Naive thymus-derived CD8-positive, alpha-beta T cell (primary cell): ENCODE measurements around the gene CFAP46. TPM values are rescaled to one million over a fixed set of nuclear protein-coding genes. Genes with fewer than 3 reads are reported as not detected.

Experiments
- ATAC-seq, 2 donors: fragments of 150-1000 bp; cut with Tn5 transposase in 1 of 2; sonication (Bioruptor Pico), chemical (Tn5 transposase) in 1 of 2; 1 replicate in 1 of 2; 2 replicates in 1 of 2; pipeline ENCODE4 v1.10.0; 2021; ENCODE audit warnings: mild to moderate bottlenecking in 2 of 2, moderate library complexity in 2 of 2
- POLR2A ChIA-PET: fragments of 350-600 bp; sonication (Branson Sonifier 250); formaldehyde crosslinking; loops from one replicate; lab custom pipeline; 2021; ENCODE audit warnings: antibody characterized with exemption; lab: Charles Lee
- DNase-seq, 10 donors: peaks; one replicate each; pipeline versions ENCODE4 v3.0.0 to v3.0.0-alpha.2; 2020 to 2022
- H3K27ac Mint-ChIP-seq, 10 donors: one replicate each; pipeline ENCODE4 v1.8.0; 2020 to 2022; ENCODE audit warnings: mild to moderate bottlenecking in 10 of 10, mixed read lengths in 10 of 10, moderate library complexity in 4 of 10, inconsistent platforms in 1 of 10
- H3K27me3 Mint-ChIP-seq, 5 donors: one replicate each; pipeline ENCODE4 v1.8.0; 2021 to 2022; ENCODE audit warnings: mixed read lengths in 5 of 5
- H3K36me3 Mint-ChIP-seq, 3 donors: one replicate each; pipeline ENCODE4 v1.8.0; 2020 to 2022; ENCODE audit warnings: mixed read lengths in 3 of 3, mild to moderate bottlenecking in 2 of 3, inconsistent platforms in 1 of 3
- H3K4me1 Mint-ChIP-seq, 4 donors: one replicate each; pipeline ENCODE4 v1.8.0; 2021 to 2022; ENCODE audit warnings: mixed read lengths in 4 of 4
- H3K4me3 Mint-ChIP-seq, 10 donors: one replicate each; pipeline ENCODE4 v1.8.0; 2020 to 2022; ENCODE audit warnings: mild to moderate bottlenecking in 10 of 10, mixed read lengths in 10 of 10, moderate library complexity in 6 of 10, inconsistent platforms in 1 of 10
- H3K9me3 Mint-ChIP-seq, 9 donors: one replicate each; pipeline ENCODE4 v1.8.0; 2020 to 2022; ENCODE audit warnings: mixed read lengths in 9 of 9, mild to moderate bottlenecking in 3 of 9, inconsistent platforms in 1 of 9, moderate library complexity in 1 of 9
- polyA plus RNA-seq, 3 donors: library from polyadenylated mRNA; unstranded; fragments of 300-500 nt; fragmentation: Illumina TruSeq; gene quantifications; one replicate each; pipeline ENCODE4 v1.2.3, GENCODE V29; 2021
- total RNA-seq, 8 experiments: library from RNA in 2 of 8; stranded (reverse) in 2 of 8; gene quantifications; one replicate each; pipeline ENCODE4 v1.2.3 and lab custom pipeline; 2021 to 2026

CFAP46 gene
- total and polyA plus RNA-seq, 5 experiments from 2014 or later, result not detected

- POLR2A ChIA-PET, result no interaction called here
These were observed 63.5 kb downstream of the CFAP46 start for GRCh38 chr10:132878730-132879407.

GRCh38 chr10:132878091-132878729 is 64.2 kb downstream of the CFAP46 start:
- Mint-ChIP-seq H3K27me3 (peaks cover 9 to 49% (median 36%) of the 10 kb centered on the region in 5 donors), H3K36me3 (peaks cover 0 to 10% (median 2%) of the 10 kb centered on the region in 3 donors), H3K4me1 (peaks cover 0 to 7% (median 0%) of the 10 kb centered on the region in 4 donors), H3K4me3 (no peak overlapping the region), H3K9me3 (peaks cover 0 to 5% (median 0%) of the 10 kb centered on the region in 9 donors), H3K27ac (no peak overlapping the region)
- POLR2A ChIA-PET, result no interaction called here
- peak in 1 of 10 donors; percentile 14 for DNase-seq
- ATAC-seq, result no peak

More at GRCh38 chr10:132878730-132879407, 63.5 kb downstream of the CFAP46 start:
- H3K9me3 Mint-ChIP-seq, result peaks cover 0 to 5% (median 0%) of the 10 kb centered on the region in 9 donors
- peaks cover 0 to 10% (median 2%) of the 10 kb centered on the region in 3 donors for H3K36me3 Mint-ChIP-seq
- DNase-seq (peak in 1 of 10 donors; percentile 11), ATAC-seq (no peak)
- peaks cover 0 to 5% (median 0%) of the 10 kb centered on the region in 4 donors for H3K4me1 Mint-ChIP-seq
- H3K27me3 Mint-ChIP-seq, result peaks cover 9 to 43% (median 33%) of the 10 kb centered on the region in 5 donors
- no peak overlapping the region for H3K27ac Mint-ChIP-seq
- no peak overlapping the region for H3K4me3 Mint-ChIP-seq

- H3K36me3 Mint-ChIP-seq, result peaks cover 0 to 10% (median 2%) of the 10 kb centered on the region in 3 donors
- H3K4me1 Mint-ChIP-seq, result peaks cover 0 to 6% (median 0%) of the 10 kb centered on the region in 4 donors
- ATAC-seq, result no peak
- peak in 1 of 10 donors; percentile 8 for DNase-seq
- H3K9me3 Mint-ChIP-seq, result peaks cover 0 to 5% (median 0%) of the 10 kb centered on the region in 9 donors
- no peak overlapping the region for H3K4me3 Mint-ChIP-seq
- POLR2A ChIA-PET, result no interaction called here
- H3K27me3 Mint-ChIP-seq, result peaks cover 9 to 56% (median 41%) of the 10 kb centered on the region in 5 donors
- H3K27ac Mint-ChIP-seq, result no peak overlapping the region
These were observed 64.9 kb downstream of the CFAP46 start for GRCh38 chr10:132877473-132877872.

- Mint-ChIP-seq H3K27ac (no peak overlapping the region), H3K4me1 (peaks cover 0 to 5% (median 0%) of the 10 kb centered on the region in 4 donors), H3K27me3 (peaks cover 9 to 56% (median 39%) of the 10 kb centered on the region in 5 donors), H3K9me3 (peaks cover 0 to 5% (median 0%) of the 10 kb centered on the region in 9 donors), H3K36me3 (peaks cover 0 to 10% (median 2%) of the 10 kb centered on the region in 3 donors), H3K4me3 (no peak overlapping the region)
- no peak for ATAC-seq
- POLR2A ChIA-PET, result no interaction called here
- DNase-seq, result peak in 1 of 10 donors; percentile 14
These were observed 65.4 kb downstream of the CFAP46 start for GRCh38 chr10:132876993-132877431.

- Mint-ChIP-seq H3K36me3 (peaks cover 0 to 10% (median 2%) of the 10 kb centered on the region in 3 donors), H3K9me3 (peaks cover 0 to 5% (median 0%) of the 10 kb centered on the region in 9 donors), H3K4me3 (no peak overlapping the region), H3K27ac (no peak overlapping the region), H3K27me3 (peaks cover 9 to 60% (median 42%) of the 10 kb centered on the region in 5 donors), H3K4me1 (peaks cover 0 to 5% (median 0%) of the 10 kb centered on the region in 4 donors)
- ATAC-seq (no peak), DNase-seq (no peak)
- POLR2A ChIA-PET, result no interaction called here
These were observed 66.1 kb downstream of the CFAP46 start for GRCh38 chr10:132876131-132876860.

- H3K4me3 Mint-ChIP-seq, result no peak overlapping the region
- DNase-seq (no peak), ATAC-seq (no peak)
- H3K36me3 Mint-ChIP-seq, result peaks cover 0 to 10% (median 2%) of the 10 kb centered on the region in 3 donors
- H3K27me3 Mint-ChIP-seq, result peaks cover 9 to 66% (median 39%) of the 10 kb centered on the region in 5 donors
- peak overlapping the region in 1 of 10 donors; percentile 25 for H3K27ac Mint-ChIP-seq
- POLR2A ChIA-PET, result no interaction called here
- peaks cover 0 to 9% (median 0%) of the 10 kb centered on the region in 9 donors for H3K9me3 Mint-ChIP-seq
- H3K4me1 Mint-ChIP-seq, result peaks cover 0 to 5% (median 0%) of the 10 kb centered on the region in 4 donors
These were observed 66.9 kb downstream of the CFAP46 start for GRCh38 chr10:132875435-132875834.

GRCh38 chr10:132873395-132873794 is 69.0 kb downstream of the CFAP46 start:
- H3K4me3 Mint-ChIP-seq, result no peak overlapping the region
- H3K27ac Mint-ChIP-seq, result no peak overlapping the region
- no peak for ATAC-seq
- peaks cover 8 to 64% (median 34%) of the 10 kb centered on the region in 5 donors for H3K27me3 Mint-ChIP-seq
- POLR2A ChIA-PET, result no interaction called here
- DNase-seq, result peak in 1 of 10 donors; percentile 9
- peaks cover 0 to 13% (median 0%) of the 10 kb centered on the region in 3 donors for H3K36me3 Mint-ChIP-seq
- peaks cover 0 to 2% (median 0%) of the 10 kb centered on the region in 4 donors for H3K4me1 Mint-ChIP-seq
- peaks cover 0 to 9% (median 0%) of the 10 kb centered on the region in 9 donors for H3K9me3 Mint-ChIP-seq

GRCh38 chr10:132872658-132873057 is 69.7 kb downstream of the CFAP46 start:
- POLR2A ChIA-PET, result no interaction called here
- peaks cover 0 to 9% (median 0%) of the 10 kb centered on the region in 9 donors for H3K9me3 Mint-ChIP-seq
- H3K4me3 Mint-ChIP-seq, result no peak overlapping the region
- peaks cover 6 to 58% (median 34%) of the 10 kb centered on the region in 5 donors for H3K27me3 Mint-ChIP-seq
- H3K27ac Mint-ChIP-seq, result no peak overlapping the region
- peaks cover 0 to 2% (median 0%) of the 10 kb centered on the region in 4 donors for H3K4me1 Mint-ChIP-seq
- H3K36me3 Mint-ChIP-seq, result peaks cover 0 to 13% (median 0%) of the 10 kb centered on the region in 3 donors
- DNase-seq, result no peak
- no peak for ATAC-seq

GRCh38 chr10:132870426-132870825 is 71.9 kb downstream of the CFAP46 start:
- Mint-ChIP-seq H3K4me3 (no peak overlapping the region), H3K27me3 (peaks cover 2 to 55% (median 29%) of the 10 kb centered on the region in 5 donors), H3K36me3 (peaks cover 0 to 8% (median 0%) of the 10 kb centered on the region in 3 donors), H3K4me1 (peaks cover 0 to 3% (median 0%) of the 10 kb centered on the region in 4 donors), H3K9me3 (peaks cover 0 to 8% (median 0%) of the 10 kb centered on the region in 9 donors), H3K27ac (no peak overlapping the region)
- DNase-seq, result no peak
- ATAC-seq, result no peak
- POLR2A ChIA-PET, result no interaction called here

- Mint-ChIP-seq H3K9me3 (peaks cover 0 to 4% (median 0%) of the 10 kb centered on the region in 9 donors), H3K27ac (no peak overlapping the region), H3K27me3 (peaks cover 0 to 56% (median 29%) of the 10 kb centered on the region in 5 donors), H3K4me3 (no peak overlapping the region), H3K36me3 (peaks cover 0 to 3% (median 0%) of the 10 kb centered on the region in 3 donors), H3K4me1 (peaks cover 0 to 5% (median 2%) of the 10 kb centered on the region in 4 donors)
- ATAC-seq (no peak), DNase-seq (no peak)
- POLR2A ChIA-PET, result no interaction called here
These were observed 72.7 kb downstream of the CFAP46 start for GRCh38 chr10:132869621-132870020.

- Mint-ChIP-seq H3K27ac (no peak overlapping the region), H3K9me3 (peaks cover 0 to 4% (median 0%) of the 10 kb centered on the region in 9 donors), H3K4me3 (no peak overlapping the region), H3K36me3 (peaks cover 0 to 3% (median 0%) of the 10 kb centered on the region in 3 donors), H3K27me3 (peaks cover 0 to 62% (median 30%) of the 10 kb centered on the region in 5 donors), H3K4me1 (peaks cover 0 to 5% (median 2%) of the 10 kb centered on the region in 4 donors)
- DNase-seq, result peak in 1 of 10 donors; percentile 8
- POLR2A ChIA-PET, result no interaction called here
- no peak for ATAC-seq
These were observed 73.4 kb downstream of the CFAP46 start for GRCh38 chr10:132868995-132869394.
